Measurements from ENCODE around the gene CSE1L.

- no peak for TF ChIP-seq CTCF (conservative IDR thresholded peaks at IDR 0.05; ENCODE audit: low read depth, low read length)
- no peak for TF ChIP-seq EZH2 (IDR thresholded peaks at IDR 0.05; ENCODE audit: borderline replicate concordance, low read depth, low read length, poor library complexity, severe bottlenecking)
These were observed 21.9 kb upstream of the CSE1L start for GRCh38 chr20:49024220-49024619.
